ENCODE measurements around the gene DNAJC13. TPM values are rescaled to one million over a fixed set of nuclear protein-coding genes. Genes with fewer than 3 reads are reported as not detected.

The DNAJC13 gene
- total RNA-seq, 2 donors from 2014 or later: 25.0 to 46.2 TPM

DNA sequence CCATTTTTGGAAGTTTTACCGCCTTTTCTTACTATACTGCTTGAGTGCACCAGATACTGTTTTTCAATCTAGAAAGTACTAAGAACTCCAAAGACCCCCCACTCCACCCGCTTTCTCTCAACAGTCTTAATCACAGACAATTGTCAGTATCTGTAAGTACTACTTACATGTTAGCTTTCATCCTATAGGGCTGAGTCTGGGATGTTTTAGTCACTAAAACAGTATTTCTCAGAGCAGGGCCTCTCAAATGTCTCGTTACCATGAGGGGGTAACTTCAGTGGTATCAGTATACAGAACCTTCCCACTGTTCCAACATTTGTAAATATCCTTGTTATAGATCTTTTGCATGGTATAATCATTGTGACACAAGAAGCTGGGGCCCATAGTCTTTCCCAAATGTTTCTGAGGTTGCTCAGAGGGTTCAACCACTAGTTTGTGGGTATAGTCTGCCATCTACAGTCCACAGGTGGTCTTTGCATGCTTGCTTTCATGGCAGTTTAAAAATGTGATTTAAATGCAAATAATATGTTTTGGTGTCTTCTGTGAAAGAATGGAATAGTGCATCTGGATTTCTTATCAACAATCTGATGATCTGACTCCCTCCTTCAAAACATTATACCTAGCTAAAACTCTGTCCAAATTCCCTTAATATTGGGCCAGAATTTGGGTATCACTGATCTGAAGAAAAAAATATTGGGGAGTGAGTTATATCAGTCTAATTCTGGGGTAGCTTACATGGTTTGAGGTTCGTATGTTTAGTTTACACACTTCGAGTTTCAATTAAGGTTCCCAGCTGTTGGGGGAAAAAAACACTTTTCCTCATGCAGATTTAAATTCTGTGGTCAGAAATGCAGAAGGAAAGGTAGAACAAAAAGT, 18.0 kb upstream of the DNAJC13 start:
- Histone ChIP-seq H3K4me3 (no peak overlapping the region), H3K4me1 (replicated peaks) (no peaks in the 10 kb centered on the region), H3K9me3 (no peaks in the 10 kb centered on the region), H3K36me3 (no peaks in the 10 kb centered on the region), H3K27me3 (replicated peaks; ENCODE audit: insufficient read depth) (no peaks in the 10 kb centered on the region), H3K27ac (no peak overlapping the region)
- intact Hi-C loops (cut with DNase I): loop anchor here (2.0 kb wide), 1 partner anchor 44 kb away; no protein-coding TSS in a partner anchor
- TF ChIP-seq CTCF (IDR thresholded peaks at IDR 0.05): peak; percentile 23 to 83 (median 72)
- TF ChIP-seq POLR2AphosphoS5 (IDR thresholded peaks at IDR 0.05): peak; percentile 25
- TF ChIP-seq POLR2A (IDR thresholded peaks at IDR 0.05): no peak
- WGBS: 69% methylated on average over 5 of the region's 5 CpGs
- DNase-seq (ENCODE audit: low spot score): peak; percentile 30

DNA sequence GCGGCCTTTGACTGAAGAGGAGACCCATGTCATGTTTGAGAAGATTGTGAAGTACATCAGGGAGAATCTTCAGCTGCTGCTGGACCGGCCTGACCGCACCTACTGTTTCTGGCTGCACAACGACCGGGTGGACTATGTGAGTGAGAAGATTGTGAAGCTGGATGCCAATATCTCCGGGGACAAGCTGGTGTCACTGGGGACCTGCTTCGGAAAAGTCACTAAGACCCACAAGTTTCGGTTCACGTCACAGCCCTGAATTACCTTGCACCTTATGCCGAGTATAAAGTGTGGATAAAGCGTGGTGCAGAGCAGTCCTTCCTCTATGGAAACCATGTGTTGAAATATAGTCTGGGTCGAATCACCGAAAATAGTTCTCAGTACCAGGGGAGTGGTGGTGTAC, 16.0 kb upstream of the DNAJC13 start:
- 82% methylated on average over 13 of the region's 13 CpGs for WGBS
- Histone ChIP-seq H3K36me3 (no peaks in the 10 kb centered on the region), H3K27me3 (replicated peaks; ENCODE audit: insufficient read depth) (no peaks in the 10 kb centered on the region), H3K27ac (no peak overlapping the region), H3K4me1 (replicated peaks) (no peaks in the 10 kb centered on the region), H3K4me3 (no peak overlapping the region), H3K9me3 (no peaks in the 10 kb centered on the region)
- intact Hi-C loops (cut with DNase I): no loop called here
- TF ChIP-seq POLR2A (IDR thresholded peaks at IDR 0.05): no peak
- no peak for TF ChIP-seq CTCF (IDR thresholded peaks at IDR 0.05)
- no peak for TF ChIP-seq POLR2AphosphoS5 (IDR thresholded peaks at IDR 0.05)
- no peak for DNase-seq (ENCODE audit: low spot score)

DNA sequence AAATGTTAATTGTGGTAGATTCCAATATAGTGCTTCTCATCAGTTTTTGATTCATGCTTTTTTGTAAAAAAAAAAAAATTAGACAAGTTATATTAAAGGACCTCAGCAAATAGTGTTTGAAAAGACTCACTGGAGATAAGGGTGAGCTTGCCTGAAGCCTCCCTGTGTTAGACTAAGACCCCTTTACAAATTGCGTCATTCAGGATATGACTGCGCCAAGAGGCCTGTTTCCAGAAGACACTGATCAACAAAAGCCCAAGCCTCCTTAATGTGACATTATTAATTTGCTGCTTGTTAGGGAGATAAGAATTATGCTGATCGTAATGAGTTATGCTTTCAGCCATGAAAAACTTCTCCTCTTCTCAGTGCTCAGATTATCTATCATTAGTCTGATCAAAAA, 13.0 kb upstream of the DNAJC13 start:
- Histone ChIP-seq H3K9me3 (no peaks in the 10 kb centered on the region), H3K4me3 (no peak overlapping the region), H3K27me3 (replicated peaks; ENCODE audit: insufficient read depth) (no peaks in the 10 kb centered on the region), H3K4me1 (replicated peaks) (no peaks in the 10 kb centered on the region), H3K36me3 (no peaks in the 10 kb centered on the region), H3K27ac (no peak overlapping the region)
- 78% methylated on average over 3 of the region's 3 CpGs for WGBS
- DNase-seq (ENCODE audit: low spot score): no peak
- intact Hi-C loops (cut with DNase I): no loop called here
- TF ChIP-seq CTCF (IDR thresholded peaks at IDR 0.05): no peak
- TF ChIP-seq POLR2AphosphoS5 (IDR thresholded peaks at IDR 0.05): no peak
- no peak for TF ChIP-seq POLR2A (IDR thresholded peaks at IDR 0.05)

DNA sequence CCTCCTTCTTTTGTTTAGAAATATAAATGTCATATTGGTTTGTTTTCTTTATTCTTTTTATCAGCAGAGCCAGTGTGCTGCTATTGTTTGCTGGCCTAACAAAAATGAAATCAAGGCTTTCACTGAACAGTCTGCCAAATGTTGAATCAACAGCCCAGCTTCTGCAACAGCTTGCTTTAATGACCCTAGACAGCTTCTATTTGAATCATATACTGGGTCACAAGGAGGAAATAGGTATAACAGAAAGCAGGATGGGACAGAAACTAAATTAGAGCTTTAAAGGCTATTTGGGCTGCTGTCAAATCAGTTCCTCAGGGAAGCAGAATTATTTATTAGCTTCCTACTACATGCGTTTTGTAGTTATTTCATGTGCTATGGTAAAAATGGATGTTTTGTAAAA, 12.1 kb upstream of the DNAJC13 start:
- Histone ChIP-seq H3K27me3 (replicated peaks; ENCODE audit: insufficient read depth) (no peaks in the 10 kb centered on the region), H3K4me3 (no peak overlapping the region), H3K9me3 (no peaks in the 10 kb centered on the region), H3K36me3 (no peaks in the 10 kb centered on the region), H3K4me1 (replicated peaks) (no peaks in the 10 kb centered on the region), H3K27ac (peak overlapping the region; percentile 15 to 18)
- TF ChIP-seq CTCF (IDR thresholded peaks at IDR 0.05) (no peak), POLR2A (IDR thresholded peaks at IDR 0.05) (no peak), POLR2AphosphoS5 (IDR thresholded peaks at IDR 0.05) (no peak)
- no peak for DNase-seq (ENCODE audit: low spot score)
- intact Hi-C loops (cut with DNase I): no loop called here
- WGBS: 20% methylated on average over 1 of the region's 1 CpG

Measured in prostate gland (tissue), 2 donors.